Nephron (organoid): Measurements from ENCODE around the gene CTNND1.

Experiments
- H3K27ac Mint-ChIP-seq, 3 experiments: 2 replicates each; pipeline ENCODE4 v1.8.0; 2020; ENCODE audit warnings: mixed read lengths in 3 of 3, mild to moderate bottlenecking in 2 of 3, moderate library complexity in 1 of 3
- H3K27me3 Mint-ChIP-seq: 2 replicates; pipeline ENCODE4 v1.8.0; 2021; ENCODE audit warnings: low read depth, mild to moderate bottlenecking, moderate library complexity, mixed read lengths
- H3K36me3 Mint-ChIP-seq: 2 replicates; pipeline ENCODE4 v1.8.0; 2020; ENCODE audit warnings: low read depth, mixed read lengths
- H3K4me1 Mint-ChIP-seq: 2 replicates; pipeline ENCODE4 v1.8.0; 2020; ENCODE audit warnings: mixed read lengths
- H3K4me3 Mint-ChIP-seq, 3 experiments: 2 replicates each; pipeline ENCODE4 v1.8.0; 2020; ENCODE audit warnings: mild to moderate bottlenecking in 3 of 3, mixed read lengths in 3 of 3, moderate library complexity in 2 of 3
- H3K9me3 Mint-ChIP-seq: 2 replicates; pipeline ENCODE4 v1.8.0; 2020; ENCODE audit warnings: mixed read lengths
- CTCF ChIP-seq, 3 experiments: fragments of 200-600 bp; sonication (generic); IDR thresholded peaks; one replicate each; pipeline ENCODE4 v1.5.0; 2021; ENCODE audit warnings: antibody characterized with exemption in 3 of 3; ENCODE audit not compliant: unreplicated experiment in 3 of 3

Gene CTNND1

GRCh38 chr11:57758174-57758573, 3.4 kb upstream of the CTNND1 start:
- Mint-ChIP-seq H3K36me3 (no peaks in the 10 kb centered on the region), H3K4me3 (peak overlapping the region in 1 of 3 experiments; percentile 1), H3K27ac (peak overlapping the region in 1 of 3 experiments; percentile 3), H3K4me1 (peaks cover 5% of the 10 kb centered on the region), H3K27me3 (no peaks in the 10 kb centered on the region), H3K9me3 (no peaks in the 10 kb centered on the region)
- TF ChIP-seq CTCF (IDR thresholded peaks at IDR 0.05; ENCODE audit: unreplicated experiment in 3 of 3) = no peak

- no peaks in the 10 kb centered on the region for H3K27me3 Mint-ChIP-seq
- no peaks in the 10 kb centered on the region for H3K9me3 Mint-ChIP-seq
- peaks cover 11% of the 10 kb centered on the region for H3K36me3 Mint-ChIP-seq
- H3K27ac Mint-ChIP-seq = peak overlapping the region; percentile 99 to 100 (median 99)
- no peak for TF ChIP-seq CTCF (IDR thresholded peaks at IDR 0.05; ENCODE audit: unreplicated experiment in 3 of 3)
- peak overlapping the region; percentile 94 to 99 (median 97) for H3K4me3 Mint-ChIP-seq
- peaks cover 33% of the 10 kb centered on the region for H3K4me1 Mint-ChIP-seq
These were observed 746 bp downstream of the CTNND1 start for GRCh38 chr11:57762235-57762861.

- Mint-ChIP-seq H3K36me3 (peaks cover 18% of the 10 kb centered on the region), H3K4me3 (peak overlapping the region; percentile 94 to 99 (median 97)), H3K27me3 (no peaks in the 10 kb centered on the region), H3K9me3 (no peaks in the 10 kb centered on the region), H3K27ac (peak overlapping the region; percentile 94 to 100 (median 99)), H3K4me1 (peaks cover 40% of the 10 kb centered on the region)
- TF ChIP-seq CTCF (IDR thresholded peaks at IDR 0.05; ENCODE audit: unreplicated experiment in 3 of 3) = peak; percentile 33 to 38 (median 37)
These were observed 2.0 kb downstream of the CTNND1 start for GRCh38 chr11:57763568-57763967.

- Mint-ChIP-seq H3K27me3 (no peaks in the 10 kb centered on the region), H3K36me3 (peaks cover 18% of the 10 kb centered on the region), H3K4me1 (peaks cover 40% of the 10 kb centered on the region), H3K4me3 (peak overlapping the region; percentile 94 to 99 (median 97)), H3K27ac (peak overlapping the region; percentile 94 to 100 (median 99)), H3K9me3 (no peaks in the 10 kb centered on the region)
- no peak for TF ChIP-seq CTCF (IDR thresholded peaks at IDR 0.05; ENCODE audit: unreplicated experiment in 3 of 3)
These were observed 2.4 kb downstream of the CTNND1 start for GRCh38 chr11:57764021-57764420.

- Mint-ChIP-seq H3K36me3 (peaks cover 22% of the 10 kb centered on the region), H3K27ac (peak overlapping the region; percentile 94 to 100 (median 99)), H3K4me1 (peaks cover 44% of the 10 kb centered on the region), H3K4me3 (peak overlapping the region; percentile 94 to 99 (median 97)), H3K9me3 (no peaks in the 10 kb centered on the region), H3K27me3 (no peaks in the 10 kb centered on the region)
- no peak for TF ChIP-seq CTCF (IDR thresholded peaks at IDR 0.05; ENCODE audit: unreplicated experiment in 3 of 3)
These were observed 3.0 kb downstream of the CTNND1 start for GRCh38 chr11:57764566-57764965.

- H3K9me3 Mint-ChIP-seq = no peaks in the 10 kb centered on the region
- no peaks in the 10 kb centered on the region for H3K27me3 Mint-ChIP-seq
- H3K36me3 Mint-ChIP-seq = peaks cover 26% of the 10 kb centered on the region
- peaks cover 47% of the 10 kb centered on the region for H3K4me1 Mint-ChIP-seq
- TF ChIP-seq CTCF (IDR thresholded peaks at IDR 0.05; ENCODE audit: unreplicated experiment in 3 of 3) = no peak
- peak overlapping the region; percentile 94 to 99 (median 97) for H3K4me3 Mint-ChIP-seq
- peak overlapping the region; percentile 94 to 100 (median 99) for H3K27ac Mint-ChIP-seq
These were observed 3.4 kb downstream of the CTNND1 start for GRCh38 chr11:57764972-57765371.
